SU-DHL-6 (cell line): Measurements from ENCODE around the gene SFTPA2.
"Not testable (repeated sequence)": the region's sequence is repeated elsewhere in the genome, so short reads cannot be mapped to it uniquely, and the experiment has no call there.

Source experiments
- H2AFZ ChIP-seq: fragments of 200-600 bp; sonication (generic); 2 replicates; pipeline ENCODE4 v1.6.1; 2014; ENCODE audit warnings: low read depth, mild to moderate bottlenecking, moderate library complexity, mixed read lengths, antibody characterized with exemption, low read length; ENCODE audit not compliant: severe bottlenecking
- H3F3A ChIP-seq: fragments of 200-600 bp; shearing (Covaris generic); 2 replicates; pipeline ENCODE4 v1.6.0; 2016; ENCODE audit warnings: antibody characterized with exemption, mild to moderate bottlenecking; ENCODE audit not compliant: insufficient read depth
- H3K27ac ChIP-seq: fragments of 200-600 bp; sonication (generic); 2 replicates; pipeline ENCODE4 v1.5.1; 2016; ENCODE audit warnings: low read depth, mild to moderate bottlenecking, low read length, moderate library complexity, mixed read lengths
- H3K27me3 ChIP-seq: fragments of 200-600 bp; sonication (generic), shearing (Covaris generic); 2 replicates; pipeline ENCODE4 v1.6.0; 2014; ENCODE audit warnings: mild to moderate bottlenecking, low read length
- H3K36me3 ChIP-seq: fragments of 200-600 bp; sonication (generic); 2 replicates; pipeline ENCODE4 v1.6.1; 2014; ENCODE audit warnings: mild to moderate bottlenecking, low read length, mixed read lengths
- H3K4me2 ChIP-seq: fragments of 300-600, 200-600 bp; shearing (Covaris generic), sonication (generic); 2 replicates; pipeline ENCODE4 v1.6.0; 2014; ENCODE audit warnings: low read length, low read depth, mild to moderate bottlenecking; ENCODE audit not compliant: poor library complexity, severe bottlenecking
- H3K4me3 ChIP-seq: fragments of 200-600 bp; sonication (generic); 2 replicates; pipeline ENCODE4 v1.5.1; 2014; ENCODE audit warnings: antibody characterized with exemption, low read length, mild to moderate bottlenecking, mixed read lengths; ENCODE audit not compliant: insufficient read depth, poor library complexity, severe bottlenecking
- H3K79me2 ChIP-seq: fragments of 200-600 bp; sonication (generic); 2 replicates; pipeline ENCODE4 v1.6.1; 2014; ENCODE audit warnings: mild to moderate bottlenecking, low read length, moderate library complexity; ENCODE audit not compliant: insufficient read depth
- H3K9ac ChIP-seq: fragments of 200-600 bp; sonication (generic); 2 replicates; pipeline ENCODE4 v1.7.0; 2014; ENCODE audit warnings: mild to moderate bottlenecking, low read length
- H3K9me2 ChIP-seq: fragments of 200-600 bp; sonication (generic); replicated peaks from 2 replicates; pipeline ENCODE4 v1.6.1; 2014; ENCODE audit warnings: low read length; ENCODE audit not compliant: insufficient read depth
- H3K9me3 ChIP-seq: fragments of 200-600 bp; sonication (generic); 2 replicates; pipeline ENCODE4 v1.6.1; 2014; ENCODE audit warnings: low read length, mixed read lengths; ENCODE audit not compliant: insufficient read depth
- H4K20me1 ChIP-seq: fragments of 200-600 bp; sonication (generic); 2 replicates; pipeline ENCODE4 v1.6.1; 2014; ENCODE audit warnings: low read depth, mild to moderate bottlenecking, antibody characterized with exemption, low read length, moderate library complexity, mixed read lengths
- CTCF ChIP-seq: fragments of 200-600 bp; sonication (generic); IDR thresholded peaks from one replicate; pipeline ENCODE4 v1.5.1; 2017; ENCODE audit warnings: antibody characterized with exemption, mild to moderate bottlenecking, low read length, moderate library complexity; ENCODE audit not compliant: insufficient read depth, poor library complexity, severe bottlenecking
- EZH2phosphoT487 ChIP-seq: fragments of 200-600 bp; sonication (generic), shearing (Covaris generic); conservative IDR thresholded peaks from 2 replicates; pipeline ENCODE4 v1.6.1; 2018; ENCODE audit warnings: mild to moderate bottlenecking, antibody characterized with exemption, low read length, moderate library complexity, mixed read lengths

SFTPA2 gene

GRCh38 chr10:79547973-79548372 is 12.2 kb downstream of the SFTPA2 start:
- Histone ChIP-seq H3K27ac (no peak overlapping the region), H3K9ac (no peak overlapping the region), H3K36me3 (no peaks in the 10 kb centered on the region), H3K9me3 (no peaks in the 10 kb centered on the region), H3F3A (no peaks in the 10 kb centered on the region), H3K9me2 (no peaks in the 10 kb centered on the region), H4K20me1 (no peaks in the 10 kb centered on the region), H3K4me2 (no peak overlapping the region), H3K4me3 (no peak overlapping the region), H2AFZ (no peak overlapping the region), H3K27me3 (no peaks in the 10 kb centered on the region), H3K79me2 (no peaks in the 10 kb centered on the region)
- TF ChIP-seq CTCF (no peak), EZH2phosphoT487 (no peak)

DNA sequence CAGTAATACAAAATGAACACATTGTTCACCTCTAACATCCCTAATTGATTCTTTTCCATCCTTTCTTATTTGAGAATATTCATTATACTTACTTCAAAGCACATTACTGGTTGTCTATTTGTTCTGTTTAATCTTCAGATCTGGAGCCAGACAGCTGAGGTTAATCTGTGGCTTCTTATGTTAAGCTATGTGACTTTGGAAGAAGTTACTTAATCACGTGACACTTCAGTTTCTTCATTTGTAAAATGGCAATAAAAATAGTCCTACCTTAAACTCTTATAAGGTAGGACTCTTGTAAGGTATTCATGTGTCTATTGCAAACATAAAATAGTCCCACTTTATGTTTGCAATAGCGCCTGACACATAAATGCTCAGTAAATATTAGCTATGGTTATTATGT is 13.1 kb downstream of the SFTPA2 start:
- H3K9me2 ChIP-seq, H3F3A ChIP-seq, H3K79me2 ChIP-seq, H3K27me3 ChIP-seq, H3K9me3 ChIP-seq, H3K4me3 ChIP-seq, H4K20me1 ChIP-seq, H2AFZ ChIP-seq, H3K9ac ChIP-seq, H3K4me2 ChIP-seq, H3K36me3 ChIP-seq, H3K27ac ChIP-seq: not testable (repeated sequence)

DNA sequence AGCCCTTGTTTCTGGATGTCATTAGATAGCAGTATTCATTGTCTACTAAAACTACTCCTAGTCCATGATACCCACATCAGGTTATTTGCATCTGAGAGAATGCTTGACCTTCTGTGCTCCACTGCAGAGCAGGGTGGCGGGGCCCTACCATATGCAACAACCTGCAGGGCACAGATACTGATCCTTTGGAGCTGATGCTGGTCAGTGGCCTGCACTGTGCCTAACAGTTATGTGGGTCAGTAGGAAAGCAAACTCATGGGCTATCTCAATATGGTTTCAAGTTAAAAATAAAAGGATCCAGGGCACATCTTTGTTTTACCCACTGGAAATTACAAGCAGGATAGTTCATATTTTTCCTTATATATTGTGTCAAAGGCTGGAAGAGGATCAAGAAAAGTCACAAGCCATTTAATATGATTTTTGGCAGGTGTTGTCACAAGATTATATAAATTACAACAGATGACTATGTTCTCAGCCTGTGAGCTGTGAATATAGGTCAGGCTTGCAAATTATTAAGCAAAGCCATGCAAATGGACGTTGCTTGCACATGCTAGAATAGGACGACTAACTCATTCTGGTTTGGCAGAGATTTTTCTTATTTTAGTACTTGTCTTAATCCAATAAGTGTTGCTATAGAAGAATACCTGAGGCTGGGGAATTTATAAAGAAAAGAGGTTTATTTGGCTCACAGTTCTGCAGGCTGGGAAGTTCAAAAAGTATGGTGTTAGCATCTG is 15.1 kb downstream of the SFTPA2 start:
- H4K20me1 ChIP-seq, H3K79me2 ChIP-seq, H3K9ac ChIP-seq, H3K27ac ChIP-seq, H3K4me3 ChIP-seq, H3K4me2 ChIP-seq, H3K36me3 ChIP-seq, H3K27me3 ChIP-seq, H3K9me2 ChIP-seq, H2AFZ ChIP-seq, H3F3A ChIP-seq, H3K9me3 ChIP-seq: not testable (repeated sequence)

DNA sequence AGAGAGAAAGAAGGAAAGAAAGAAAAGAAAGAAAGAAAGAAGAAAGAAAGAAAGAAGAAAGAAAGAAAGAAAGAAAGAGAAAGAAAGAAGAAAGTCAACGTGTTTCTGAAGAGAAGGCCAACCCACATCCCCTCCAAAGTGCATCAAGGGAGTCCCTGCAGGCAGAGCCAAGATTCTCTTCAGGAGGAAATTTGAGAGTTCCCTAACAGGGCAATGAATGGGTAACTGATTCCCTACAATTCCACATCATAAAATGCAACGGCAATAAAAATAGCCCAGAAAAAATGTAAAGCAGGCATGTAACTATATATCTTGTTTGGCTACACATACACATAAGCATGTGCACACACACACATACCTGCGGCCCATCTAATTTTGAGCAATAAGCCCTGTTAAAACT is 15.8 kb downstream of the SFTPA2 start:
- H3K79me2 ChIP-seq, H3K4me2 ChIP-seq, H3K4me3 ChIP-seq, H3K27me3 ChIP-seq, H3K36me3 ChIP-seq, H3K9me2 ChIP-seq, H2AFZ ChIP-seq, H3K9ac ChIP-seq, H3K27ac ChIP-seq, H3F3A ChIP-seq, H3K9me3 ChIP-seq, H4K20me1 ChIP-seq: not testable (repeated sequence)

DNA sequence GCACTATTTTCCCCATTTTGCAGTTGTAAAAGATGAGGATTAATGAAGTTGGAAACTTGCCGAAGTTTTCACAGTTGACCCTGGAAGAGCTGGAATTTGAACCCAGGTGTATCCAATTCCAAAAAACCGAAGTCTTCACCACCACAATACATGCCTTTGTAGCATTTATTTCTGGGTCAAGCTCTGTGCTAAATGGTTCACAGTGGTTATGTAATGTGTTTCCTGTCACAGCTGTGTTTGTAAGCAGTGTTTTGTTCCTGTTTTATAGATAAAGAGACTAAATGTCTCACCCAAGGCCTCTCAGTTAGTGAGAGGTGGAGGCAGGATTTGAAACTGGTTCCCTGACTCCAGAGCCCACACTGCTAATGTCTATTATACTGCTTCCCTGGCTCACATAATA is 17.6 kb downstream of the SFTPA2 start:
- Histone ChIP-seq H3K9me2 (no peaks in the 10 kb centered on the region), H4K20me1 (no peaks in the 10 kb centered on the region), H2AFZ (no peak overlapping the region), H3K36me3 (no peaks in the 10 kb centered on the region), H3K9me3 (no peaks in the 10 kb centered on the region), H3K4me2 (no peak overlapping the region), H3F3A (no peaks in the 10 kb centered on the region), H3K27me3 (no peaks in the 10 kb centered on the region), H3K9ac (no peak overlapping the region), H3K27ac (no peak overlapping the region), H3K4me3 (no peak overlapping the region), H3K79me2 (no peaks in the 10 kb centered on the region)
- TF ChIP-seq CTCF: no peak
- no peak for TF ChIP-seq EZH2phosphoT487

DNA sequence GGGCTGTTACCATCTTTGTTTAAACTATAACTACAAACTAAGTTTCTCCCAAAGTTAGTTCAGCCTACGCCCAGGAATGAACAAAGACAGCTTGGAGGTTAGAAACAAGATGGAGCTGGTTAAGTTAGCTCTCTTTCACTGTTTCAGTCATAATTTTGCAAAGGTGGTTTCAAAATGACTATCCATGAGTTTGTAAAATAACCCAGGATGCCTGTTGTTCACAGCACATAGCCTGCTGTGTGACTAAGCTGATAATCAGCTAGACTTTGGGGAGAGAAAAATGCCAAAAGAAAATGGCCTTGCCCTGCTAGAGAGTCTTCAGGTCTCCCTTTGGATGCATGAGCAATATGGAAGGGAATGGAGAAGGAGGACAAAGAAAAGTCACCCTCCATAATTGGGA is 19.3 kb downstream of the SFTPA2 start:
- not testable (repeated sequence) for H3K4me2 ChIP-seq, H3K27me3 ChIP-seq, H3F3A ChIP-seq, H4K20me1 ChIP-seq, H3K36me3 ChIP-seq, H3K27ac ChIP-seq, H3K79me2 ChIP-seq, H2AFZ ChIP-seq, H3K4me3 ChIP-seq, H3K9ac ChIP-seq, H3K9me2 ChIP-seq, H3K9me3 ChIP-seq
